HG03354 (cell line): ENCODE measurements around the gene POTEE.
"Not testable (repeated sequence)": the region's sequence is repeated elsewhere in the genome, so short reads cannot be mapped to it uniquely, and the experiment has no call there.

Source experiments
- ATAC-seq: cut with Tn5 transposase; IDR thresholded peaks from one replicate; pipeline ENCODE4 v1.9.1; 2021; ENCODE audit warnings: mild to moderate bottlenecking; ENCODE audit not compliant: unreplicated experiment, poor library complexity, severe bottlenecking

Gene POTEE

GRCh38 chr2:131209030-131209772, at the start of gene POTEE:
TSS of gene POTEE (plus strand) at chr2:131209536. CDS start at chr2:131218403, 8,867 bp downstream.
- ATAC-seq, result not testable (repeated sequence)

- ATAC-seq, result not testable (repeated sequence)
Observed at GRCh38 chr2:131165562-131165961, 43.8 kb upstream of the POTEE start.

- ATAC-seq, result no peak
Observed at GRCh38 chr2:131168538-131168937, 40.8 kb upstream of the POTEE start.

- not testable (repeated sequence) for ATAC-seq
Observed at GRCh38 chr2:131178050-131178449, 31.3 kb upstream of the POTEE start.

- ATAC-seq, result not testable (repeated sequence)
Observed at GRCh38 chr2:131178721-131179418, 30.5 kb upstream of the POTEE start.

- ATAC-seq, result not testable (repeated sequence)
Observed at GRCh38 chr2:131181451-131181850, 27.9 kb upstream of the POTEE start.

GRCh38 chr2:131193421-131193820, 15.9 kb upstream of the POTEE start:
- not testable (repeated sequence) for ATAC-seq

GRCh38 chr2:131196186-131196585, 13.2 kb upstream of the POTEE start:
- ATAC-seq, result not testable (repeated sequence)

GRCh38 chr2:131201098-131201497, 8.2 kb upstream of the POTEE start:
- no peak for ATAC-seq

- ATAC-seq, result not testable (repeated sequence)
Observed at GRCh38 chr2:131207839-131208238, 1.5 kb upstream of the POTEE start.

- not testable (repeated sequence) for ATAC-seq
Observed at GRCh38 chr2:131209773-131210104, 403 bp downstream of the POTEE start.

GRCh38 chr2:131210434-131211211, 1.3 kb downstream of the POTEE start:
- ATAC-seq, result not testable (repeated sequence)

GRCh38 chr2:131217238-131217986, 8.1 kb downstream of the POTEE start:
- ATAC-seq, result not testable (repeated sequence)

GRCh38 chr2:131235543-131236449, 26.5 kb downstream of the POTEE start:
- not testable (repeated sequence) for ATAC-seq
